ENCODE results near the gene PON3. TPM values are rescaled to one million over a fixed set of nuclear protein-coding genes. Genes with fewer than 3 reads are reported as not detected.

Gene PON3
- total and polyA plus RNA-seq, 2 of the 13 experiments (the other 11 are each of a cell fraction or from before 2014, with no cell fraction given) = 23.6 to 37.8 TPM

DNA sequence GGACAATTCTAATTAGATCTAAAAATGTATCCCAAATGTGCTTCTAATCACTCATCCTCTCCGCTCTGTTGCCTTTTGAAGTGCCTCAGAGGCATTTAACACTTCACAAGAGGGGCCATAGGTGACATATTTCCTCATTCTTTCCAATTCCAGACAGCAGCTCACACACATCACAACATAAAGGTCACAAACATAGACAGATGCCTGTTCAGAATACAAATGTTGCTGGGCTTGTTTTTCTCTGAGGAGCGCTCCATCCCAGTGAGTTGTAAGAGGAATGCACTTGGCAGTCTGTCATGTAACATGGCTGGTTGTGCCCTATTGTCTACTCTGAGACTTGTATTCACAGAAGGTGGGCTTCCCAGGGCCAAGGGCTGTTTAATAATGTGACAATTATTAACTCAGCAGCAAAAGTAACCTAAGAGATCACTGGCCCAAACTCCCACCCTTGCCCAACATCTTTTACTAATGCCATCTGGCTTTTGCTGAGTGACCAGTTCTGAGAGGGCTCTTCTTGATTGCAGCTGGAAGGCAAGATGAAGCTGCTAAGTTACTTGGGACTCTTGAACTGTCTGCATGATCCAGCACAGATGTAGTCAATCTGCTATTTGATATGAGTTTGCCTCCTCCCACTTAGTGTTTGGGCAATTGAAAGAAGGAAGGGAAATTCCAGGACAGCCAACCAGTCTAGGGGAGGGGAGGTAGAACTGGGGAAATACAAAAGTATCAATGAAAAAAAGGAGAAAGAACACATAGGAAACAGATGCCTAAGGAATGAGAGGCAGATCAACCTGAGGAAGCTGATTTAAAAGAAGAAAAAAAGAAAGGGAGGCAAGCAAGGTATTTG, 25.0 kb upstream of the PON3 start:
- Histone ChIP-seq H3K27me3 (ENCODE audit: control insufficient read depth in 1 of 2, insufficient read depth in 2 of 2, low read length in 2 of 2) (no peaks in the 10 kb centered on the region), H3K9me3 (ENCODE audit: low read length) (no peaks in the 10 kb centered on the region), H3K4me3 (replicated peaks in 1 of 3; ENCODE audit: insufficient read depth in 1 of 3, low read depth in 2 of 3, low read length in 3 of 3) (no peak overlapping the region), H3K36me3 (replicated peaks in 1 of 2; ENCODE audit: control insufficient read depth in 1 of 2, insufficient read depth in 2 of 2, low read length in 2 of 2) (peaks cover 4 to 38% of the 10 kb centered on the region in 2 experiments), H3K9ac (ENCODE audit: insufficient read depth, low read depth, low read length) (no peak overlapping the region), H4K20me1 (ENCODE audit: insufficient read depth, low read length) (no peaks in the 10 kb centered on the region; the same call in 1 of the 2 replicates), H3K27ac (ENCODE audit: extremely low read length, insufficient read depth, low read length) (peak overlapping the region; percentile 60), H3K4me2 (ENCODE audit: low read depth, low read length) (peak overlapping the region; percentile 25), H3K79me2 (ENCODE audit: insufficient read depth, low read length) (peaks cover 61% of the 10 kb centered on the region), H2AFZ (ENCODE audit: low read length) (no peak overlapping the region), H3K4me1 (ENCODE audit: insufficient read depth, low read length) (peaks cover 57% of the 10 kb centered on the region)
- no TSS peak for BruUV-seq (replicated peaks)
- ChIA-PET POLR2A (interaction anchor here (0.8 to 4.8 kb wide), 6 partner anchors 10 to 25 kb away, joined by 3 to 19 read pairs (median 3); partner anchors contain the start of genes PON2 and PON3), CTCF (ENCODE audit: low intra/inter-chr PET ratio, low total read pairs) (no interaction called here)
- DNase-seq (ENCODE audit: low spot score) (no peak), FAIRE-seq (no peak), ATAC-seq (peak; percentile 63)
- WGBS (ENCODE audit: low lambda C conversion rate) = 96% methylated on average over 2 of the region's 2 CpGs
- intact Hi-C loops (cut with micrococcal nuclease; ENCODE audit: unreplicated experiment) (no loop called here), in situ Hi-C loops (cut with HindIII; ENCODE audit: extremely low pct_ligation_motif_present, low pct_unique_long_range_greater_than_20kb) (no loop called here)
- TF ChIP-seq CENPBD1 (CRISPR knock-in tag; IDR thresholded peaks at IDR 0.05; ENCODE audit: borderline replicate concordance, low read depth) (no peak), YEATS4 (CRISPR knock-in tag; IDR thresholded peaks at IDR 0.05; ENCODE audit: borderline replicate concordance) (no peak), RXRA (CRISPR knock-in tag; IDR thresholded peaks at IDR 0.05) (no peak), MBNL3 (CRISPR knock-in tag; conservative IDR thresholded peaks at IDR 0.05) (no peak), SKIL (CRISPR knock-in tag; IDR thresholded peaks at IDR 0.05; ENCODE audit: borderline replicate concordance) (no peak), NR2F6 (IDR thresholded peaks at IDR 0.05) (0 out of 2 replicates have a peak, but pooled peaks have one; percentile 28), NR2F6 (CRISPR knock-in tag; IDR thresholded peaks at IDR 0.05) (no peak), TBP (CRISPR knock-in tag; IDR thresholded peaks at IDR 0.05) (no peak), ZNF333 (CRISPR knock-in tag; IDR thresholded peaks at IDR 0.05; ENCODE audit: borderline replicate concordance) (no peak), ZNF615 (CRISPR knock-in tag; IDR thresholded peaks at IDR 0.05; ENCODE audit: borderline replicate concordance) (no peak), SMARCE1 (IDR thresholded peaks at IDR 0.05; ENCODE audit: borderline replicate concordance) (no peak), TGIF2 (CRISPR knock-in tag; IDR thresholded peaks at IDR 0.05) (0 out of 2 replicates have a peak, but pooled peaks have one; percentile 26), NFKBIZ (CRISPR knock-in tag; IDR thresholded peaks at IDR 0.05) (no peak), DMAP1 (CRISPR knock-in tag; IDR thresholded peaks at IDR 0.05) (no peak)
- TF ChIP-seq, protein P1, sequence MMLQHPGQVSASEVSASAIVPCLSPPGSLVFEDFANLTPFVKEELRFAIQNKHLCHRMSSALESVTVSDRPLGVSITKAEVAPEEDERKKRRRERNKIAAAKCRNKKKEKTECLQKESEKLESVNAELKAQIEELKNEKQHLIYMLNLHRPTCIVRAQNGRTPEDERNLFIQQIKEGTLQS (CRISPR knock-in tag; IDR thresholded peaks at IDR 0.05) = no peak
- TF ChIP-seq, protein P2, sequence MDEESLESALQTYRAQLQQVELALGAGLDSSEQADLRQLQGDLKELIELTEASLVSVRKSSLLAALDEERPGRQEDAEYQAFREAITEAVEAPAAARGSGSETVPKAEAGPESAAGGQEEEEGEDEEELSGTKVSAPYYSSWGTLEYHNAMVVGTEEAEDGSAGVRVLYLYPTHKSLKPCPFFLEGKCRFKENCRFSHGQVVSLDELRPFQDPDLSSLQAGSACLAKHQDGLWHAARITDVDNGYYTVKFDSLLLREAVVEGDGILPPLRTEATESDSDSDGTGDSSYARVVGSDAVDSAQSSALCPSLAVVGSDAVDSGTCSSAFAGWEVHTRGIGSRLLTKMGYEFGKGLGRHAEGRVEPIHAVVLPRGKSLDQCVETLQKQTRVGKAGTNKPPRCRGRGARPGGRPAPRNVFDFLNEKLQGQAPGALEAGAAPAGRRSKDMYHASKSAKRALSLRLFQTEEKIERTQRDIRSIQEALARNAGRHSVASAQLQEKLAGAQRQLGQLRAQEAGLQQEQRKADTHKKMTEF (CRISPR knock-in tag; IDR thresholded peaks at IDR 0.05) = no peak
- TF ChIP-seq, protein P3, sequence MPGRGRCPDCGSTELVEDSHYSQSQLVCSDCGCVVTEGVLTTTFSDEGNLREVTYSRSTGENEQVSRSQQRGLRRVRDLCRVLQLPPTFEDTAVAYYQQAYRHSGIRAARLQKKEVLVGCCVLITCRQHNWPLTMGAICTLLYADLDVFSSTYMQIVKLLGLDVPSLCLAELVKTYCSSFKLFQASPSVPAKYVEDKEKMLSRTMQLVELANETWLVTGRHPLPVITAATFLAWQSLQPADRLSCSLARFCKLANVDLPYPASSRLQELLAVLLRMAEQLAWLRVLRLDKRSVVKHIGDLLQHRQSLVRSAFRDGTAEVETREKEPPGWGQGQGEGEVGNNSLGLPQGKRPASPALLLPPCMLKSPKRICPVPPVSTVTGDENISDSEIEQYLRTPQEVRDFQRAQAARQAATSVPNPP (CRISPR knock-in tag; IDR thresholded peaks at IDR 0.05) = no peak

Measured in HepG2 (cell line).